MM.1S (cell line): Measurements from ENCODE around the gene ZDHHC7.

Experiments
- EZH2 ChIP-seq: fragments of 300-600 bp; sonication (generic); optimal IDR thresholded peaks from 2 replicates; pipeline ENCODE3; 2017; ENCODE audit warnings: low read depth, mild to moderate bottlenecking, antibody characterized with exemption, low read length, mixed read lengths
- EZH2phosphoT487 ChIP-seq: fragments of 300-600 bp; sonication (generic); IDR thresholded peaks from 2 replicates; pipeline ENCODE4 v1.6.1; 2018; ENCODE audit warnings: antibody characterized with exemption, low read length
- TF ChIP-seq, protein P1 (sequence below): fragments of 300-600 bp; sonication (generic); IDR thresholded peaks from 2 replicates; pipeline ENCODE4 v1.5.1; 2016; ENCODE audit warnings: antibody characterized with exemption, low read length, mixed read lengths

DNA sequence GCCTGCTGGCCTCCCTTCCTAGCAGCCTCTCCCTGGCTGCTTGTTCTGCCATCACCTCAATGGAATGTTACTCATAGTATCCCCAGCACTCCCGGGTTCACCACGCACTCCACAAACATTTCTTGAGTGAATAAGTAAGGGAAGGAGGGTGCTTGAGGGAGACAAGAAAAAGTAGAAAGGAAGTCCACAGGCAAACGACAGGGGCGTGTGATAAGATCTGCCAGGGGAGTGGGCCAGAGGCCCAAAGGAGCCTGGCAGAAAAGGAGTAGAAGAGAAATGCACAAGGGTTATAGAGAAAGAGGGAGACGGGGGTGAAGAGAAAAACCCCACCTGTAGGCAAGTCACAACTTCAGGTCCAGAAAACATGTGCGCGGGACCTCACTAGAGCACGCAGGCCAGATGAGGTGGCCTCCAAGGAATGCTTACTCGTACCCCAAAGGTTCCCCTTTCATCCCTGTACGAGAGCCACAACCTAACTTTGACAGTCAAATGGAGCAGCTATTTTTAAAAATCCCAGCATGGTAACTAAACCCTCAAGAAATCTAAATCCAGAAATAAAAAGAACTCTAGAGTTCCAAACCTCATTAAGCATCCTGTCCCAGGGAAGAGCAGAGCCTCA lies 6.6 kb downstream of the ZDHHC7 start:
- TF ChIP-seq, protein P1, sequence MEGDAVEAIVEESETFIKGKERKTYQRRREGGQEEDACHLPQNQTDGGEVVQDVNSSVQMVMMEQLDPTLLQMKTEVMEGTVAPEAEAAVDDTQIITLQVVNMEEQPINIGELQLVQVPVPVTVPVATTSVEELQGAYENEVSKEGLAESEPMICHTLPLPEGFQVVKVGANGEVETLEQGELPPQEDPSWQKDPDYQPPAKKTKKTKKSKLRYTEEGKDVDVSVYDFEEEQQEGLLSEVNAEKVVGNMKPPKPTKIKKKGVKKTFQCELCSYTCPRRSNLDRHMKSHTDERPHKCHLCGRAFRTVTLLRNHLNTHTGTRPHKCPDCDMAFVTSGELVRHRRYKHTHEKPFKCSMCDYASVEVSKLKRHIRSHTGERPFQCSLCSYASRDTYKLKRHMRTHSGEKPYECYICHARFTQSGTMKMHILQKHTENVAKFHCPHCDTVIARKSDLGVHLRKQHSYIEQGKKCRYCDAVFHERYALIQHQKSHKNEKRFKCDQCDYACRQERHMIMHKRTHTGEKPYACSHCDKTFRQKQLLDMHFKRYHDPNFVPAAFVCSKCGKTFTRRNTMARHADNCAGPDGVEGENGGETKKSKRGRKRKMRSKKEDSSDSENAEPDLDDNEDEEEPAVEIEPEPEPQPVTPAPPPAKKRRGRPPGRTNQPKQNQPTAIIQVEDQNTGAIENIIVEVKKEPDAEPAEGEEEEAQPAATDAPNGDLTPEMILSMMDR: no peak
- no peak for TF ChIP-seq EZH2phosphoT487
- no peak for TF ChIP-seq EZH2
